ENCODE results near the gene TAL1. TPM values are rescaled to one million over a fixed set of nuclear protein-coding genes. Genes with fewer than 3 reads are reported as not detected.

Gene TAL1
- total and polyA plus RNA-seq, 2 of the 13 experiments (the other 11 are each of a cell fraction or from before 2014, with no cell fraction given), result 0.05 TPM; not detected in 1

- no peak for TF ChIP-seq AHDC1 (CRISPR knock-in tag; IDR thresholded peaks at IDR 0.05; ENCODE audit: borderline replicate concordance)
- peak; percentile 88 for TF ChIP-seq ZNF687 (CRISPR knock-in tag; IDR thresholded peaks at IDR 0.05)
- 0 out of 2 replicates have a peak, but pooled peaks have one; percentile 43 for TF ChIP-seq ZFY (CRISPR knock-in tag; IDR thresholded peaks at IDR 0.05)
- no peak for TF ChIP-seq SRSF4 (IDR thresholded peaks at IDR 0.05; ENCODE audit: low read depth, low read length, poor library complexity, severe bottlenecking)
- no peak for TF ChIP-seq GABPB1 (CRISPR knock-in tag; IDR thresholded peaks at IDR 0.05)
- peak; percentile 49; the same call in 1 of the 2 replicates for TF ChIP-seq HNF4G (IDR thresholded peaks at IDR 0.05; ENCODE audit: borderline replicate concordance, low read depth, low read length)
- no peak; the same call in 1 of the 2 replicates for TF ChIP-seq HNF4G (CRISPR knock-in tag; IDR thresholded peaks at IDR 0.05; ENCODE audit: borderline replicate concordance, low read depth)
- peak; percentile 66; the same call in 1 of the 2 replicates for TF ChIP-seq TFAP4 (IDR thresholded peaks at IDR 0.05; ENCODE audit: borderline replicate concordance, low read depth)
- TF ChIP-seq MEIS1 (CRISPR knock-in tag; IDR thresholded peaks at IDR 0.05; ENCODE audit: borderline replicate concordance), result no peak
- TF ChIP-seq CC2D1A (CRISPR knock-in tag; IDR thresholded peaks at IDR 0.05), result no peak
- TF ChIP-seq ZNF576 (CRISPR knock-in tag; IDR thresholded peaks at IDR 0.05), result no peak
These were observed 44.6 kb downstream of the TAL1 start (continued) for GRCh38 chr1:47187231-47187925.
